Activated B cell treated with CpG ODN at 0.5 μM for 24 hours (primary cell): ENCODE results near the gene SELPLG. TPM values are rescaled to one million over a fixed set of nuclear protein-coding genes. Genes with fewer than 3 reads are reported as not detected.

ENCODE experiments used
- ATAC-seq: fragments of 200-7000 bp; cut with Tn5 transposase; one replicate; pipeline ENCODE4 v1.10.0; 2021; ENCODE audit warnings: low read depth, mild to moderate bottlenecking, moderate library complexity
- CTCF ChIA-PET: fragments of 350-600 bp; sonication (Branson Sonifier 250); formaldehyde crosslinking; loops from one replicate; lab custom pipeline; 2021; ENCODE audit warnings: antibody characterized with exemption; lab: Charles Lee
- POLR2A ChIA-PET: fragments of 350-600 bp; sonication (Branson Sonifier 250); formaldehyde crosslinking; loops from one replicate; lab custom pipeline; 2021; ENCODE audit warnings: antibody characterized with exemption; lab: Charles Lee
- DNase-seq: peaks from one replicate; pipeline ENCODE4 v3.0.0; 2022
- H3K27ac Mint-ChIP-seq: one replicate; pipeline ENCODE4 v1.8.0; 2020; ENCODE audit warnings: mixed read lengths
- H3K27me3 Mint-ChIP-seq: one replicate; pipeline ENCODE4 v1.8.0; 2021; ENCODE audit warnings: mixed read lengths
- H3K36me3 Mint-ChIP-seq: one replicate; pipeline ENCODE4 v1.8.0; 2021; ENCODE audit warnings: low read depth, mixed read lengths
- H3K4me1 Mint-ChIP-seq: one replicate; pipeline ENCODE4 v1.8.0; 2021; ENCODE audit warnings: mixed read lengths
- H3K4me3 Mint-ChIP-seq: one replicate; pipeline ENCODE4 v1.8.0; 2020; ENCODE audit warnings: mild to moderate bottlenecking, mixed read lengths
- H3K9me3 Mint-ChIP-seq: one replicate; pipeline ENCODE4 v1.8.0; 2020; ENCODE audit warnings: mixed read lengths
- CTCF ChIP-seq: fragments of 200-600 bp; IDR thresholded peaks from one replicate; pipeline ENCODE4 v1.8.0; 2022; ENCODE audit warnings: antibody characterized with exemption, mild to moderate bottlenecking
- intact Hi-C: fragments of 100-400 bp; cut with micrococcal nuclease; formaldehyde crosslinking; loops from one replicate; pipeline ENCODE4 v1.15.1; 2024
- total RNA-seq: library from RNA; stranded (reverse); gene quantifications from 2 replicates; pipeline ENCODE4 v1.2.3, GENCODE V29; 2022

SELPLG gene
- total RNA-seq, 1 donor from 2014 or later = 1.8 TPM

DNA sequence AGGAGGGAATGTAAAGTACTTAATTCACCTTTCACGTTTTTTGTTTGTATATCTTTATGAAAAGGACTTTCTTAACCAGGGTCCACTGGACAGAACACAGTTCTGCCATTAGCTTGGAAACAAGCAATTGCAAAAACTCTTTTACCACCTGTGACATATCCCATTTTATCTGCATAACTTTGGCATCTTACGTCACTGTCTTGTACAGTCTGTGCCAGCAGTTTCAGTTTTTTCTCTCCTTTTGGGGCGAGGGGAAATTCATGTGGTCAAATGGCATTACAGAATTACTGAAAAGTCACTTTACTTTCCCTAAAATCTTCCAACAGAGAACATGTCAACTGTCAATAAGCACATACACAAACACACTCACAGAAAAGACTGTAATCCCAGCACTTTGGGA is 43.7 kb upstream of the SELPLG start:
- ChIA-PET POLR2A (no interaction called here), CTCF (interaction anchor here (1.4 kb wide), 1 partner anchor 9 kb away, joined by 5 read pairs; no protein-coding TSS in a partner anchor)
- peaks cover 3% of the 10 kb centered on the region for H3K4me1 Mint-ChIP-seq
- H3K36me3 Mint-ChIP-seq = peaks cover 54% of the 10 kb centered on the region
- no peak for DNase-seq
- intact Hi-C loops = no loop called here
- no peak for TF ChIP-seq CTCF
- H3K4me3 Mint-ChIP-seq = no peak overlapping the region
- no peaks in the 10 kb centered on the region for H3K27me3 Mint-ChIP-seq
- no peak for ATAC-seq
- no peaks in the 10 kb centered on the region for H3K9me3 Mint-ChIP-seq
- no peak overlapping the region for H3K27ac Mint-ChIP-seq

GRCh38 chr12:108676707-108677106 is 43.0 kb upstream of the SELPLG start:
- intact Hi-C loops = no loop called here
- TF ChIP-seq CTCF = no peak
- Mint-ChIP-seq H3K36me3 (peaks cover 60% of the 10 kb centered on the region), H3K27me3 (no peaks in the 10 kb centered on the region), H3K4me1 (peaks cover 3% of the 10 kb centered on the region), H3K9me3 (no peaks in the 10 kb centered on the region), H3K4me3 (no peak overlapping the region), H3K27ac (no peak overlapping the region)
- no peak for DNase-seq
- ChIA-PET CTCF (interaction anchor here (0.6 to 1.4 kb wide), 2 partner anchors 9 to 25 kb away, joined by 3 to 5 read pairs; no protein-coding TSS in a partner anchor), POLR2A (no interaction called here)
- no peak for ATAC-seq

DNA sequence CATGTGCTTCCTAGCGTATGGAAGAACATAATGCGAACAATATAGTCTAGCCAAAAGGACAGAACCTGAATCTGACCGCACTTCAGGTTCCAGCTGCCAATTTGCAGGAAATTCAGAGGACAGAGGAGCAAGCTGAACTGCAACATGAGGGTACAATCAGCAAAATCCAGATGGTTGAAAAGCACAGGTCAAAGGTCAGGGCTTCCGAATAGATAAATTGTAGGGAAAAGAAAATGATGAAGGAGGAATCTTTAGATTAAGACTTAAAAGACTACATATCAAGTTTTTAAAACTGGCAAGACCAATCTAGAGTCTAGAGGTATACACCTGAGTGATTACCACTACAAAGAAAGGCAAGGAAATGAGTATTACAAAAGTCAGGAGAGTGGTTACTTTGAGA is 42.1 kb upstream of the SELPLG start:
- no peaks in the 10 kb centered on the region for H3K27me3 Mint-ChIP-seq
- no peaks in the 10 kb centered on the region for H3K9me3 Mint-ChIP-seq
- peaks cover 60% of the 10 kb centered on the region for H3K36me3 Mint-ChIP-seq
- no peak for TF ChIP-seq CTCF
- ATAC-seq (no peak), DNase-seq (no peak)
- H3K4me1 Mint-ChIP-seq = peaks cover 3% of the 10 kb centered on the region
- no peak overlapping the region for H3K4me3 Mint-ChIP-seq
- H3K27ac Mint-ChIP-seq = no peak overlapping the region
- intact Hi-C loops = no loop called here
- ChIA-PET CTCF (no interaction called here), POLR2A (no interaction called here)

GRCh38 chr12:108672054-108672453 is 38.4 kb upstream of the SELPLG start:
- ChIA-PET CTCF (interaction anchor here (1.4 kb wide), 1 partner anchor 279 kb away, joined by 3 read pairs; no protein-coding TSS in a partner anchor), POLR2A (no interaction called here)
- no peak for ATAC-seq
- no peak for TF ChIP-seq CTCF
- Mint-ChIP-seq H3K27ac (no peak overlapping the region), H3K27me3 (no peaks in the 10 kb centered on the region), H3K9me3 (no peaks in the 10 kb centered on the region), H3K4me3 (no peak overlapping the region), H3K4me1 (peaks cover 12% of the 10 kb centered on the region), H3K36me3 (peaks cover 46% of the 10 kb centered on the region)
- intact Hi-C loops = no loop called here
- no peak for DNase-seq

- CTCF ChIA-PET = interaction anchor here (1.4 kb wide), 1 partner anchor 280 kb away, joined by 3 read pairs; no protein-coding TSS in a partner anchor
- POLR2A ChIA-PET = interaction anchor here (1.1 kb wide), 1 partner anchor 57 kb away, joined by 3 read pairs; no protein-coding TSS in a partner anchor
- intact Hi-C loops = no loop called here
- DNase-seq = no peak
- H3K4me1 Mint-ChIP-seq = peaks cover 21% of the 10 kb centered on the region
- H3K36me3 Mint-ChIP-seq = peaks cover 40% of the 10 kb centered on the region
- no peak overlapping the region for H3K4me3 Mint-ChIP-seq
- no peaks in the 10 kb centered on the region for H3K9me3 Mint-ChIP-seq
- H3K27me3 Mint-ChIP-seq = no peaks in the 10 kb centered on the region
- no peak overlapping the region for H3K27ac Mint-ChIP-seq
- ATAC-seq = no peak
- no peak for TF ChIP-seq CTCF
These were observed 37.4 kb upstream of the SELPLG start for GRCh38 chr12:108671110-108671509.
